SKM-1 treated with dmso at 0.1 percent for 144 hours (cell line): ENCODE results near the gene TAF7.
"Not testable (repeated sequence)": the region's sequence is repeated elsewhere in the genome, so short reads cannot be mapped to it uniquely, and the experiment has no call there.

ENCODE experiments used
- DNase-seq: peaks from one replicate; lab custom pipeline; 2025; ENCODE audit not compliant: unreplicated experiment; lab: John Stamatoyannopoulos, UW

Gene TAF7

DNA sequence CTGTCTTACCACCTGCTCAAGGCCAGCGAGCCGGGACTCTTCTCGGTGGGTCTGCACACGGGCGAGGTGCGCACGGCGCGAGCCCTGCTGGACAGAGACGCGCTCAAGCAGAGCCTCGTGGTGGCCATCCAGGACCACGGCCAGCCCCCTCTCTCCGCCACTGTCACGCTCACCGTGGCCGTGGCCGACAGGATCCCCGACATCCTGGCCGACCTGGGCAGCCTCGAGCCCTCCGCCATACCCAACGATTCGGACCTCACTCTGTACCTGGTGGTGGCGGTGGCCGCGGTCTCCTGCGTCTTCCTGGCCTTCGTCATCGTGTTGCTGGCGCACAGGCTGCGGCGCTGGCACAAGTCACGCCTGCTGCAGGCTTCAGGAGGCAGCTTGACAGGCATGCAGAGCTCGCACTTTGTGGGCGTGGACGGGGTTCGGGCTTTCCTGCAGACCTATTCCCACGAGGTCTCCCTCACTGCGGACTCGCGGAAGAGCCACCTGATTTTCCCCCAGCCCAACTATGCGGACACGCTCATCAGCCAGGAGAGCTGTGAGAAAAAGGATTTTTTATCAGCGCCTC, 20.3 kb upstream of the TAF7 start:
- not testable (repeated sequence) for DNase-seq

- no peak for DNase-seq
Observed at GRCh38 chr5:141338538-141339306, 18.1 kb upstream of the TAF7 start, which contains the start of gene PCDHGA2. PCDHGA2 (plus strand) TSS chr5:141338760.

- not testable (repeated sequence) for DNase-seq
Observed at GRCh38 chr5:141332571-141332970, 12.0 kb upstream of the TAF7 start.

- no peak for DNase-seq
Observed at GRCh38 chr5:141330299-141331080, 9.9 kb upstream of the TAF7 start, which contains the start of gene PCDHGA1. PCDHGA1 (plus strand) TSS chr5:141330514.

- DNase-seq: no peak
Observed at GRCh38 chr5:141328231-141328630, 7.6 kb upstream of the TAF7 start.

DNA sequence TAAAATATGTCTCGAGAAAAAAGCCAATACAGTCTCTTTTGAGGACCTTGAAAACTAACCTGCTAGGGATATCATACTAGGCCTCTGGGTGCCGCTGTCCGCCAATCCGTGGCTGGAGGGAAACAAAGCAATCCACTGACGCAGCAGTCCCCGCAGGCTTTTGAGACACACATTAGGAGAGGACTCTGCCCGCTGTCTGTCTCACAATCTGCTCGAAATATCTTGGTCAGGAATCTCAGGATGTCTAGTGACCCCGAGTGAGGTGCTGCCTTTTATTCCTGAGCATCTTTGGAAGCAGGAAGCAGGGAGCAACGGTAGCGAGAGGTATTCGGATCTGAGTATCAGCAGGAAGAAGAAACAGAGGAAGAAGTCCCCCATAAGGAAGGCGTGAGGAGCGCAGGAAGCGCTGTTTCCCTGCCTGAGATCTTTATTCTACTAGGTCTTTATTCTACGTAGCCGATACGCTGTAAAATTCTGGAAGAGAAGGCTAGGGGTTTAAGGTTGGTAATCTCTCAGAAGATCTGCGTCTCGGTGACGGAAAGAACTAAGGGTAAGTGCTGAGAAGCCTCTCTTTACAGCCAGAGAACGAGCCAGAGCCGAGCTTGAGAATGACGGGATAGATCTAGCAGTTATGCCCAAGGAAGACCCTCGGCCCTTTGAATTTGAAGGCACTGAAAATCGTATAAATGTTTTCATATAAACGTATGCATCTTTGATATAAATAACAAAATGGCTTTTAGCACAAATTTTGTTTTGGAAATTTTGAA, 5.7 kb upstream of the TAF7 start:
- DNase-seq: no peak

GRCh38 chr5:141322261-141322660, 1.7 kb upstream of the TAF7 start:
- DNase-seq: no peak

- no peak for DNase-seq
Observed at GRCh38 chr5:141319699-141320098, 885 bp downstream of the TAF7 start.

DNA sequence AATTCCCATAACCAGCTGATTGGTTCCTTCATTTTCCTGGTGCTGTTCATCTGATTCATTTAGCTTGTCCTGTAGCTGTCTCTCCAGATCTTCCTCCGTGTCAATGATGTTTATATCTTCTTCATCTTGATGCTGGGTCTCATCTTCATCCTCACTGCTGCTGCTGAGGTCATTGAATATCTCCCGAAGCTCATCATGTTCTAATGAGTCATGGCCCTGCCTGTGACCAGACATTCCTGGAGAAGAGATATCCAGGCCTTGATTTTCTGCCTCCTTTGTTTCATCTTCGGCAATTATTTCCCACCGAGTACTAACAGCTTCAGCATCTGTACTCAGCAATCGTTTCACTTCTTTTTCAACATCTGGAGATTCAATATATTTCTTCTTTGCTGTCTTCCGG, 1.4 kb downstream of the TAF7 start:
- DNase-seq: no peak

DNA sequence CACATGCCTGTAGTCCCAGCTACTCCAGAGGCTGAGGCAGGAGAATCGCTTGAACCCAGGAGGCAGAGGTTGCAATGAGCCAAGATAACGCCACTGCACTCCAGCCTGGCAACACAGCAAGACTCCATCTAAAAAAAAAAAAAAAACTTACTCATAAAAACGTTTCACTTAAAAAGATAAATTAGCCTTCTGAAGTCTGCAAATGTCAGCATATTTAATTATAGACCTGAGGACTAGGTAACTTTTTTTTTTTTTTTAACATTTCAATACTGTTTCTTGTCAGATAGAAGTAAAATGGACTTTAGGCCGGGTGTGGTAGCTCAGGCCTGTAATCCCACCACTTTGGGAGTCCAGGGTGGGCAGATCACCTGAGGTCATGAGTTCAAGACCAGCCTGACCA, 3.6 kb downstream of the TAF7 start:
- not testable (repeated sequence) for DNase-seq

GRCh38 chr5:141313711-141314110, 6.9 kb downstream of the TAF7 start:
- DNase-seq: no peak

DNA sequence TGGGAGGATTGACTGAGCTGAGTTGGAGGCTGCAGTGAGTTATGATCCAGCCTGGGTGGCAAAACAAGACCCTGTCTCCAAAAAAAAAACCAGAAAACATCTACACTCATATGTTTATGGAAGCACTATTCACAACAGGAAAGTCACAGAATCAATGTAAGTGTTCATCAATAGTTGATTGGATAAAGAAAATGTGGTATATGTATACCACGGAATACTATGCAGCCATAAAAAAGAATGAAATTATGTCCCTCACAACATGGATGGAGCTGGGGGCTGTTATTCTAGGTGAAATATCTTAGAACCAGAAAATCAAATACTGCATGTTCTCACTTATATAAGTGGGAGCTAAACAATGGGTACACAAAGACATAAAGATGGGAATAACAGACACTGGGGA, 14.0 kb downstream of the TAF7 start:
- DNase-seq: no peak

DNA sequence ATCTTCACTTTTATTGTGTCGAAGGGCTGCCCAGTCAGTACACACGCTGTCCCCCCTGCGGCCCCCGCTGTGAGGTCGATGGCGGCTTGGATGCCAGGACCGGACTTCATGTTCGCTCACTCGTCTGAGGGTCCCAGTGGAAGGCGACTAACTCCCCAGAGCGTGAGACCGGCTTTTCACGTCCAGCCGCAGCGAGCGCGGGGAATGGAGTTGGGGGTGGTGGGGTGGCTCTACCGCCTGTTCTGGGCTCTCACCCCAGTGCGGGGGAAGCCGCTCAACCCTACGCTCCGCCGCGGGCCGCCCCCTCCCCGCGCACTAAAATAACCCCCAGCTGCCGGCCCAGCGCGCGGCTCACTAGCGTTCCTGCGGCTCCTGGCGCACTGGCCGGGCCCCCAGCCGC, 16.8 kb downstream of the TAF7 start, which contains the start of gene SLC25A2:
Gene SLC25A2 (minus strand): TSS at position 294 of the 400 bp plus-strand sequence. CDS start 184 bp downstream, at position 110.
- DNase-seq: no peak

DNA sequence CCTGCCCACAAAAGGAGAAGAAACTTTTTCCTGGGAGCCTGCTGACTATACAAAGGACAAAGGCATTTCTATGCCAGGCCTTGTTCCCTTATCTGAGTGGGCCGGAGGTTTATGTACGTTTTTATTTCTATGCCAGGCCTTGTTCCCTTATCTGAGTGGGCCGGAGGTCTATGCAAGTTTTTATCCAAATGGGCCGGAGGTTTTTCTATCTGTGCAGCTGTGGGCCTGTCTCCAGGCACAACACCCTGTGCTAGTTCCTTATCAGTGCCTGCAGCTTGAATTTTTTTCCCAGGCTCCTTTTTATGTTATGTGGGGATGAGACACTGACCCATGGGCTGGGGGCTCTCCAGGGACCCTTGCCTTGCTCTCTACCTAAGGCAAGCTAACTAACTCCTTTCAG, 22.2 kb downstream of the TAF7 start:
- no peak for DNase-seq

DNA sequence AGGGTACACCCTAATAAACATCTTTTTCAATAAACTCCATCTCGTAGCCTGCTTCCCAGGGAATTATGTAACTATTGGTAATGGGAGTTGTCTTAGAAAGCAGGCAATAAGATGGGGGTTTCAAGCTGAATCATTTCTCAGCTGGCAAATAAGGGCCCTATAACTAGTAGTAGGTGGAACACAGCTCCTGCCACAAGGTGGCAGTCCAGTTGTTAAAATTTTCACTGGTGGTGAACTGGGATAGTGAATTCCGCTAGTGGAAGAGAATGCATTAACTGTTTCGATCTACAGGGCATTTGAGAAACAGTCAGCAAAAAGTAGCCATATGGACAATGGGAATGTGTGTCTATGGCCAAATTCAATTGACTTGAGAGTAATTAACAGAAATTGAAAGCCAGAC, 47.7 kb downstream of the TAF7 start:
- no peak for DNase-seq

DNA sequence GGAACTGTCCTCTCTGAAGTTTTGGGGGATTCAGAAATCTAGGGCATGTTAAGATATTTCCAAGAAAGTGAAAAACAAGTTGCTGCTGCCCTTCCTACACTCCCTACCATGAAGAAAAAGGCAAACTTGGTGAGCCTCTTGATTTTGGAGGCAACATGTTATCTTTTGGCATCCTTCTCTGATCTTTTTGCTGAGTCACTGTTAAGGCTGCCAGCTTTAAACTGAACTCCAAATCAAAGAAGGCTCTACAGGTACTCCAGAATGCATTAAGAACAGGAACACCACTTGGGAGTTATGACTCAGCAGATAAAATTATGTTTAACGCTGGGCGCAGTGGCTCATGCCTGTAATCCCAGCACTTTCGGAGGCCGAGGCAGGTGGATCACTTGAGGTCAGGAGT, 51.4 kb downstream of the TAF7 start:
- DNase-seq: no peak
